ENCODE data around the gene CTTNBP2NL.

CTTNBP2NL gene, protein sequence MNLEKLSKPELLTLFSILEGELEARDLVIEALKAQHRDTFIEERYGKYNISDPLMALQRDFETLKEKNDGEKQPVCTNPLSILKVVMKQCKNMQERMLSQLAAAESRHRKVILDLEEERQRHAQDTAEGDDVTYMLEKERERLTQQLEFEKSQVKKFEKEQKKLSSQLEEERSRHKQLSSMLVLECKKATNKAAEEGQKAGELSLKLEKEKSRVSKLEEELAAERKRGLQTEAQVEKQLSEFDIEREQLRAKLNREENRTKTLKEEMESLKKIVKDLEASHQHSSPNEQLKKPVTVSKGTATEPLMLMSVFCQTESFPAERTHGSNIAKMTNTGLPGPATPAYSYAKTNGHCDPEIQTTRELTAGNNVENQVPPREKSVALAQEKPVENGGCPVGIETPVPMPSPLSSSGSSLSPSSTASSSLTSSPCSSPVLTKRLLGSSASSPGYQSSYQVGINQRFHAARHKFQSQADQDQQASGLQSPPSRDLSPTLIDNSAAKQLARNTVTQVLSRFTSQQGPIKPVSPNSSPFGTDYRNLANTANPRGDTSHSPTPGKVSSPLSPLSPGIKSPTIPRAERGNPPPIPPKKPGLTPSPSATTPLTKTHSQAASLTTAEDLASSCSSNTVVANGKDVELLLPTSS

DNA sequence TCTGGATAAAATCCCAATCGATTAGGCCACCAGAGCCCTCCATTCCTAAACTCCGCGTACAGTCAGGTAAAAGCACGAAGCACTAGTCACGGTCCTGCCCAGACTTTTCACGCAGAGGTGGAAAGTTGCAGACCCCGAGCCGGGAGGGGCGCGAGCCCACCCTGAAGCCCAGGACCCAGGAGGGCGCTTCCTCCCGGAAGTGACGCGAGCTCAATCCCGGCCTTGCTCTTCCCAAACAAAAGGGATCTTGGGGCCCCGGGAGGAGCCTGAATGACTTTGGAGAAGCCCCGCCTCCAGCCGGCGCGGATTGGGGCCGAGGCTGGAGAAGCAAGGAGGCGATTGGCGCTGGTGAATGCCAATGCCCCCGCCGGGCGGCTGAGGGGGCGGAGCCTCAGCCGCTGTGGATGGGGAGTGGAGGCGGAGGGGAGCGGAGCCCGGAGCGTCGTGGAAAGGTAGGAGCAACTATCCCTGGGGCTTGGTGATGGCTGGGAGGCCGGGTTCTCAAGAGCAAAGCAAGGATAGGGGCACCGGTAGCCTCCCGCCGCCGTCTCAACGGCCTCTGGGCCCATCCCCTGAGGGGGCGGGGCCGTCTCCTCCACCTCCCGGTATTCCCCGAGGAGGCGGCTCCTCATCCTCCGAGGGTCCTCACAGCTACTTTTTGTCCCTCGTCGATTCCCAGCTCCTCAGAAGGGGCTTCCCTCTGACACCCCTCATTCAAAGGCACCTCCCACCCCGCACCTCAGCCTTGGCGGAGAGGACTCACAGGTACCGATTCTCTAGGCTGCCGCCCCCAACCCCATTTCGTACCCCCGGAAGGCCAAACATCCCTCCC lies at the start of gene CTTNBP2NL:
Gene CTTNBP2NL, plus strand, starts transcription at position 394 of the 832 bp plus-strand sequence. CDS start 19,952 bp downstream, outside the sequence.
- FAIRE-seq (peak; percentile 67), DNase-seq (ENCODE audit: extremely low spot score, insufficient read length, low read depth) (peak; percentile 77)

GRCh38 chr1:112346801-112347350 lies 49.1 kb upstream of the CTTNBP2NL start:
- DNase-seq (ENCODE audit: extremely low spot score, insufficient read length, low read depth), result no peak
- FAIRE-seq, result no peak

DNA sequence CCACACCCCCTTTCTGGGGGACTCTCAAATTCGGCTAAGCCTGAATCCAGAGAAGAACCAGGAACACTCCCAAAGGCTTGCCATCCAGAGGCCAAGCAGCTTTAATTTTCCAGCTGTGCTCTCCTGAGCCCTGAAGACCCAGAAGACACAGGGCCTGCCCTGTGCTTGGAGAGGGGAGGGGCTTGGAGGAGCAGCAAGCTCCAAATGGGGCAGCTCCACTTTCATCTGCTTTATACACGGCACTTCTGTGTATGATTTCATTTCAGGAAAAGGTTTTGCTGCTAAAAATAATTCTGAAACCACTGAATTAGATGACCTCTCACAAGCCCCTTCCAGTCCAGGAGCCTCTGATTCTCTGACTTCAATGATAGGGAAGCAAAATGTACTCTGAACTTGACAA lies 39.2 kb upstream of the CTTNBP2NL start:
- FAIRE-seq (no peak), DNase-seq (ENCODE audit: extremely low spot score, insufficient read length, low read depth) (no peak)

DNA sequence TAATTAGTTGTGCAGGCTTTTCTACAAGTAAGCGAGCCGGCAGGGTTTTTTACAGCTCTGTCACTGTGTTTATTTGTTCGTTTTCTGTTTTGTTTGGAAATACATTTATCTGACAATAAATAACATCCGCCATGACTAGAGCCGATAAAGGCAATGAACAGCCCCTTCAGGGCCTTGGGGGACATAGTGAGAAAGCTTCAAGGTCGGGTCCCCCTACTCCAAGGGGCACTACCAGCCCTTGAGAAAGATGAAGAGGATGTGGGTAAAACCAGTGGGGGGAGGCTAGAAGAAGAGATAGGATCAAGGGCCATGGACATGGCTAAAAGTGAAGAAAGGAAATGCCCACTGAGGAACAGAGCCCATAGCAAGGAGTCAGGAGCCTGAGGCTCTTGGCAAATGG lies 38.5 kb upstream of the CTTNBP2NL start:
- no peak for DNase-seq (ENCODE audit: extremely low spot score, insufficient read length, low read depth)
- no peak for FAIRE-seq

DNA sequence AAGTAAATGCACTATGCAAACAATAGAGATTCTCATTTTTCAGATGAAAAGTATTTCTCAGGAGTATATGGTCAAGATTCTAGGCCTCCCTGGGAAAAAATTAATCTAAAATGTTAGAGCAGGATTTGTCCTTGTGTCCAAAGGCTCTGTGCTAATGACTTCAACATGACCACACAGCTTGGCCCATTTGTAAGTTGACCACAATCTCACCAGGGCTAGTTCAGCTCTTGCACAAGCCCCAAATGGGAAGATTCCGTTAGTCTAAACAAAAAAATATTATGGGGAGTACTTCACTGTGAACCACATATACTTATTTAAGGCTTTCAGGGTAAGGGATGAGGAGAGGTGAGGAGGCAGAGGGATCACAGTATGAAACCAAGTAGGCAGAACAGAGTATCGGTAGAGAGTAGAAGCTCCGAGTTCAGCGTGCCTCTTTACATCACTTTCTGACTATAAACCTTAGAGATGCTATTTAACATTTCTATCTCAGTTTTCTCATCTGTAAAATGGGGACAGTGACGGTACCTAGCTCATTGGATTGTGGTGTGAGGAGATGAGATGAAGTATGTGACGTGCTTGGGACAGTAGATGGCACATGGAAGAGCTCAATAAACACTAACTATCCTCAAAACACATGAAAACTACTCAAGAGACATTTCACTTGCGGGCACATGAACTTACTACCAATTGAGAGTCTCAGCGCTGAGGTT lies 37.8 kb upstream of the CTTNBP2NL start:
- DNase-seq (ENCODE audit: extremely low spot score, insufficient read length, low read depth), result no peak
- no peak for FAIRE-seq

DNA sequence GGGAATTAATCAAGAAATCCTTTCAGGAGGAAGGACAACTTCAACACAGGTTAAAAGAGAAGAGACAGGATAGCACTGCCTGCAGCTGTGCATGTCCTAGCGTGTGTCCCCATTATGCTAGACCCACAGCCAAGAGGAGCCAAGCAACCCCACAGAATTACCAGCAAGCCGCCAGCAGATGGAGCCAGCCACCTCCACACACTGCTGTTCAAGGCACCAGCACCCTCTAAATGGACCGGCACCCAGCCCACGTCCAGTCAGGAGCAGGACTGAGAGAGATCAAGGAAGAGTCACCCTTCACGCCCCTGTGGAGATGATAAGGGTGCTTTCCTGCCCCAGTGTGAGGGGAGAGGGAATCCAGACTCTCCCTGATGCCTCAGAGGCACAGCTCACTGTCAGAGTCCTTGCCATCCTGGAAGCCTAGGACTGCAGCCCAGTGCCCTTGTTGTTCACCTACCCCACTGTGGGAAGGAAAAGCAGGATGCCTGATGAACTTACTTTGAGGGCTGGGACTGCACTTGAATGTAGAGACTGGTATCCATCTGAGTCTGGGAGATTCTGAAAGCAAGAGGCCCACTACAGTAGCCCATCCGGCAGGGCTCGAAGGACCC lies 37.1 kb upstream of the CTTNBP2NL start:
- DNase-seq (ENCODE audit: extremely low spot score, insufficient read length, low read depth) (no peak), FAIRE-seq (peak; percentile 71)

DNA sequence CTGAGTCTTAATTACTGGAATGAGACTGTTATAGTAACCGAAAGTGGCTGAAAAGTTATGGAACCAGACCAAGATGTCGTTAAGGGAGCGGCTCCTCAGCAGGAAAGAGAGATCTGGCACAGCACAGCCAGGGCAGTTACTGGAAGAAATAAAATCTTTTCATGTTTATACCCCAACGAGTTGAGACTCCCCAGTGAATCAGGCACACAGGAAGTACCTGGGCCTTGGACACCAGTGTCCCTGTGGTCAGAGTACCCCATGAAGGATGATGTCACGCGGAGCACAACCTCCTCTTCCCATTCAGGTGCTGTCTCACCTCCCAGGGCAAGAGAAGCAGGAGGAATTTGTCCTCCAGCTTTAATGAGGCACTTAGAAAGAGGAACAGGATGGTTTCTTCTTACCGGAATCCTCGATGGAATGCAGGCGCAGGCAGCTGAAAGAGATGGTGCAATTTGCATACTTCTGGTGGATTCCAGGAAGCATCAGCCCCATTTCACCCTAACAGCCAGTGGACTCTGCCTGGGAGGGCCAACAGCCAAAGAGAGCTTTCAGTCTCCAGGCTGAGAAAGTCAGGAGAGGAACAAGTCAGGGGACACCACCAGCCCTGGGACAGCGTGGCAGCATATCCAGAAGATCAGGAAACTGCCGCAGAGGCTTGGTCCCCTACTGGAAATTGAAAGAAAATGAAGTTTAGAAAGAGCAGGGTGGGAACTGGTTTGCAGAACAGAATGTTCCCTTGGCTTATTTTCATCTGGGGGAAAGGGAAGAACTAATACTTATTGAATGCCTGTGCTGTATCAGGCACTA lies 35.9 kb upstream of the CTTNBP2NL start:
- FAIRE-seq (no peak), DNase-seq (ENCODE audit: extremely low spot score, insufficient read length, low read depth) (no peak)

GRCh38 chr1:112363636-112364035 lies 32.4 kb upstream of the CTTNBP2NL start:
- DNase-seq (ENCODE audit: extremely low spot score, insufficient read length, low read depth), result no peak
- no peak for FAIRE-seq

DNA sequence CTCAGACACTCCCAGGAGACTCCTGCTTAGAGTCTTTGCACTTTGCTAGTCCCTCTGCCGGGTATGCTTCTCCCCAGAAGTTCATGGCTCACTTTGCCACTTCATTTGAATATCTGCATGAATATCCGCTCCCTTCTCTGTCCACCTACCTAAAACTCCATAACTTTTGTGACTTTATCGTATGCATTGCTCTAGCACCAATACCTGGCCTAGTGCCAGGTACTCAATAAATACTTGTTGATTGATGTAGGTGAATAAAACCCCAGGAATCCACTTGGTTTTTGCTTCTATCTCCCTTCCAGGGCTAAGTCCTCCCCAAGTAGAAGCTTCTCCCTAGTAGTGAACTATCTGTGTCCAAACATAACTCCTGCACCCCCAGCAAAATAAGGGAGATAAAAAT lies 27.8 kb upstream of the CTTNBP2NL start:
- FAIRE-seq, result no peak
- DNase-seq (ENCODE audit: extremely low spot score, insufficient read length, low read depth), result no peak

DNA sequence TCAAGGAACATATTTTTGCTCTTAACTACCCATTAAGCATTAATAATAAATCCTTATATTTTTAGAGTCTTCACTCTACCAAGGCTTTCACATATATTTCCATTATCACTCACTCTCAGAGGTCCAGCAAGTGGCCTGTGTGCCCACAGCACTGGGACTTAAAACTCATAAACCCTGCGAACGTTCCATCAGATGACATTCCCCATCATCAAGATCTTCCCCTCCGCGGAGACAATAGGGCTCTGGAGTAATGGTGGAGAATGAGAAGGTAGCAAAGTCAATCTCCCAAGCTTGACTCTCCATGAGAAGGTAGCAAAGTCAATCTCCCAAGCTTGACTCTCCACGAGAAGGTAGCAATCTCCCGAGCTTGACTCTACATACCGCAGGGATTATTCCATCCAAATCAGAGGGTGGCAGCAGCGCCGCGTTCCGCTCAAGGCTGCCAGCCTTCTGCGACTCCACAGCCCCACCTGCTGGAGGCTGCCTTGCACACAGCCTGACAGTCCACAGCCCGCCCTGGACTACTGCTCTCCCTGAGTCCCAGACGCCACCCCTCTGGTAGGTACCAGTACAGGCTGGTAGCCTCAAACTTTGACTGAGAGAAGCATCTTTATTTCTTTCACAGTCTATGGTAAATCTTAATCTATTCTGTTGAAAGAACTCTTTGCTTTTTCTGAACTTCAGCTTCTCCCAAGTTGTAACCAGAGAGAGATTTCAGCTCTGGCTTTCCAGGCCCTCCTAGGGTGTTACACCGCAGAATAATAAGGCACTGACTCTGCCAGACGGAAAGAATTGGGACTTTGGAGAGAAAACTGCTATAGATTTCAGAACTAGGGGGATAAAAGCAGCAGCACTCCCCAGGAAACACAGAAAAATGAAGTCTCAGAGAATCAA lies 26.4 kb upstream of the CTTNBP2NL start:
- peak; percentile 64 for DNase-seq (ENCODE audit: extremely low spot score, insufficient read length, low read depth)
- peak; percentile 78 for FAIRE-seq

DNA sequence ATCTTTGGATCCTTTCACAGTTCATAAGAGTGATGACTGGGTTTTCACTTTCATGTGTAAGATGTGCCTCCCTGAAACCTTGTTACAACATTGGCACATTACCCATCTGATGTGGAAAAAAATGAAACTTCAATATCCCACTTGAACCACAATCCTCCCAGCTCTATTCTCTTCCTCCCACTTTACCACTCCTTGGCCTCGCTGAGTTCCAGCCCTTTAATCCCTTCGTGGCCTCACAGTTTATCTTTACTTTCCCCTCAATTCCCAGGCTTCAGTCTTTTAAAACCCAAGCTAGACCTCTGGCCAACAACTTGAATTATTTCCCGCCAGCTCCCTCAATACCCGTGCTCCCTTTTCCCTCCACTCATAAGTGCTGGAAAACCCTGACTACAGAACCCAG lies 25.0 kb upstream of the CTTNBP2NL start:
- no peak for DNase-seq (ENCODE audit: extremely low spot score, insufficient read length, low read depth)
- FAIRE-seq, result no peak

DNA sequence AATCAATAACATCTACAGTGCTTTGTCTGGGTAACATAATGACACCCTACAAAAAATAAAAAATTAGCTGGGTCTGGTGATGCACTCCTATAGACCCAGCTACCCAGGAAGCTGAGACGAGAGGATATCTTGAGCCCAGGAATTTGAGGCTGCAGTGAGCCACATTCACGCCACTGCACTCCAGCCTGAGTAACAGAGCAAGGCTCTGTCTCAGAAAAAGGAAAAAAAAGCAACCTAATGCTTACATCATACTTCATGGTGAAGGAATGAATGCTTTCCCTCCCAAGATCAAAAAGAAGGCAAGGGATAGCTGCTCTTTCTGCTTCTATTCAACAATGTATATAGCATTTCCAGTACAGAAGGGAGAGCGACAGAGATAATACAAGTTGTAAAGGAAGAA lies 24.2 kb upstream of the CTTNBP2NL start:
- DNase-seq (ENCODE audit: extremely low spot score, insufficient read length, low read depth) (no peak), FAIRE-seq (no peak)

GRCh38 chr1:112373806-112374205 lies 22.2 kb upstream of the CTTNBP2NL start:
- FAIRE-seq, result no peak
- DNase-seq (ENCODE audit: extremely low spot score, insufficient read length, low read depth), result no peak

GRCh38 chr1:112375701-112376100 lies 20.3 kb upstream of the CTTNBP2NL start:
- FAIRE-seq (no peak), DNase-seq (ENCODE audit: extremely low spot score, insufficient read length, low read depth) (no peak)

DNA sequence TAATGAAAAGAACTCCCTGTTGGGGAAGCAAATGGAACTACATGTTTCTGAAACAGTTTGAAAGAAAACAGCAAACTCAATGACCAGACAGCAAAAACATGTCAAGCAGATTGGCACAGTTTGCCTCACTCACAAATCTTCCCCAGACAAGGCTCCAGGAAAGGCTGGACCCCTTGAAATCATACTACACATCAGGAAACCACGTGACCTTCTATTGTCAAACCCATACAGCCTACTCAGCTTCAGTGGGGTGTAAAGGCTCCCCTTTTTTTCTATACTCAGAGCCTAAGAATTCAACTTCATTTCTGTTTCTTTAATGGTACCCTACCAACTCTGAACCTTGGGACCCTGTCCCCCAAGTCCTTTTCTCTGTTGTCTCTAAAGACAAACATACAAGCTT lies 15.7 kb upstream of the CTTNBP2NL start:
- FAIRE-seq (no peak), DNase-seq (ENCODE audit: extremely low spot score, insufficient read length, low read depth) (no peak)

DNA sequence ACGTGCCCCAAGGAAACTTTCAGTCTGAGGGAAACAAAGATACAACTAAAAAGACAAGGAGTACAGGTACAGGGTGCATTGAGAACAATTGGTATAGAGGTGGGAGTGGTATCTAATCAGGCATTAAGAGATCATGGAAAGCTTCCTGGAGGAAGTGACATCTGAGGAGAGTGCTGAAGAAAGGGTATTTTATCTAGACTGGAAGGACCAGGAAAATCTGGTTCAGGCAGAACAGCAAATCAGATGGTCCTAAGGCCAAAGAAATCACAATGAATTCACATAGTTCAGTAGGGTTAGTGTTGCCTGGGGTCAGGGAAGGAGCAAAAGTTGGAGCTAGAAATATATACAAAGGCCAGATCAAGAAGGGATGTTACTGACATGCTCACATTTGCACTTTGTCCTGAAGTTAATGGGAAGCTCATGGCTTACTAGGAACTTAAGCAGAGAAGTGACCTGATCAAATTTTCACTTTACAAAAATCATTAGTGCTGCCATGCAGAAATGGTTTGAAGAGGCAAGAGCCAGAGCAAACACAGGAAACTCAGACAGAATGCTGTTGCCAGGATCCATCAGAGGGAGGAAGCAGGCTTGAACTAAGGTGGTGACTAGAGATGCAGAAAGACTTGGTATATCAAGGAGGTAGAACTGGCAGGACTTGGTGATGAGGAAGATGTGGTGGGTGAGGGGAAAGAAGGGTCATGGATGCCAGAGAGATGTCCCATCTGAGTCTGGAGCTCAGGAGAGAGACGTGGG lies 14.5 kb upstream of the CTTNBP2NL start:
- FAIRE-seq (no peak), DNase-seq (ENCODE audit: extremely low spot score, insufficient read length, low read depth) (no peak)

DNA sequence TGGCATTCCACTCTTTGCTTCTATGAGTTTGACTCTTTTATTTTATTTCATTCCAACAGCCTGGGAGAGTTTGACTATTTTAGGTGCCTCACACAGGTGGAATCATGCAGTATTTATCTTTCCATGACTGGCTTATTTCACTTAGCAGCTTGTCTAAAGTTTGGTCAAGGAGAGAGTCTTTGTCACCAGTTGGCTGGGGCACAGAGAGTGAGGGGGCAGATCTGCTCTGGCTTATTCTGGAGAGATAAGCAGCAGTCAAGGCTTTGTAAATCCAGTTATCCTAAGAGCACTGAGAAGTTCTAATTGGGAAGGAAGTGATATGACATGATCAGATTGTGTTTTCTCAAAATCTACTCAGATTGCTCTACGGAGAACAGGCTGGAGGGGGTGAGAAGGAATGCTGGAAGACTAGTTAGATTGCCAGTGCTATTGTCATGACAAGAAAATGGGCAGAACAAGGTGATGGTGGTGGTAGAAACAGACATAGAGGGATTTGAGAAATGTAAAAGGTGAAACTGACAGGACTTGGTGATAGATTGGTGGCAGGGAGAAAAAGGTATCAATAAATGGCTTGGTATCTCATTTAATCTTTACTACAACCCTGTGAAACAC lies 12.1 kb upstream of the CTTNBP2NL start:
- FAIRE-seq, result no peak
- DNase-seq (ENCODE audit: extremely low spot score, insufficient read length, low read depth), result no peak

All from GM18507 (cell line).